Neural cell (in vitro differentiated cells): ENCODE data around the gene LHFPL6. TPM values are rescaled to one million over a fixed set of nuclear protein-coding genes. Genes with fewer than 3 reads are reported as not detected.

ENCODE experiments used
- H2AFZ ChIP-seq: fragments of 200-600, 300-800 bp; sonication (generic), shearing (Covaris generic); 2 replicates; pipeline ENCODE4 v1.6.0; 2014; ENCODE audit warnings: low read depth, mild to moderate bottlenecking, antibody characterized with exemption, low read length, moderate library complexity
- H3F3A ChIP-seq: fragments of 200-600 bp; shearing (Covaris generic); 2 replicates; pipeline ENCODE4 v1.6.1; 2016; ENCODE audit warnings: mild to moderate bottlenecking, moderate library complexity, mixed read lengths, antibody characterized with exemption, low read length; ENCODE audit not compliant: insufficient read depth, poor library complexity, severe bottlenecking
- H3K27ac ChIP-seq: fragments of 200-600, 300-800 bp; sonication (generic), shearing (Covaris generic); 2 replicates; pipeline ENCODE4 v1.5.1; 2014; ENCODE audit warnings: mild to moderate bottlenecking, low read length, moderate library complexity
- H3K27me3 ChIP-seq: fragments of 300-800, 200-600 bp; sonication (generic), shearing (Covaris generic); 2 replicates; pipeline ENCODE4 v1.6.0; 2014; ENCODE audit warnings: mild to moderate bottlenecking, low read depth, low read length, moderate library complexity; ENCODE audit not compliant: insufficient read depth
- H3K36me3 ChIP-seq: fragments of 300-800, 200-600 bp; sonication (generic), shearing (Covaris generic); 2 replicates; pipeline ENCODE4 v1.5.1; 2014; ENCODE audit warnings: mild to moderate bottlenecking, antibody characterized with exemption, low read length, moderate library complexity; ENCODE audit not compliant: insufficient read depth
- H3K4me2 ChIP-seq: fragments of 300-800, 200-600 bp; sonication (generic), shearing (Covaris generic); 2 replicates; pipeline ENCODE4 v1.6.0; 2014; ENCODE audit warnings: mild to moderate bottlenecking, low read length
- H3K4me3 ChIP-seq: fragments of 300-800, 200-600 bp; sonication (generic), shearing (Covaris generic); 2 replicates; pipeline ENCODE4 v1.5.1; 2014; ENCODE audit warnings: mild to moderate bottlenecking, low read length, moderate library complexity
- H3K79me2 ChIP-seq: fragments of 200-600 bp; shearing (Covaris generic); replicated peaks from 2 replicates; pipeline ENCODE4 v1.6.0; 2014; ENCODE audit warnings: mild to moderate bottlenecking, low read length, moderate library complexity; ENCODE audit not compliant: insufficient read depth
- H3K9ac ChIP-seq: fragments of 300-800, 200-600 bp; sonication (generic), shearing (Covaris generic); 2 replicates; pipeline ENCODE4 v1.6.1; 2016; ENCODE audit warnings: mild to moderate bottlenecking, low read length, mixed read lengths
- H3K9me2 ChIP-seq: fragments of 200-600 bp; shearing (Covaris generic); 2 replicates; pipeline ENCODE4 v1.6.1; 2016; ENCODE audit warnings: mild to moderate bottlenecking, low read length, mixed read lengths; ENCODE audit not compliant: insufficient read depth
- H3K9me3 ChIP-seq: fragments of 200-600, 300-800 bp; sonication (generic), shearing (Covaris generic); 2 replicates; pipeline ENCODE4 v1.6.1; 2016; ENCODE audit warnings: mild to moderate bottlenecking, mixed run types, low read length, moderate library complexity, mixed read lengths
- H4K20me1 ChIP-seq: fragments of 200-600 bp; shearing (Covaris generic); 2 replicates; pipeline ENCODE4 v1.6.1; 2016; ENCODE audit warnings: mild to moderate bottlenecking, mixed run types; ENCODE audit not compliant: insufficient read depth
- EP300 ChIP-seq: fragments of 450-650 bp; conservative IDR thresholded peaks from 2 replicates; pipeline ENCODE4 v1.6.1; 2014; ENCODE audit warnings: antibody characterized with exemption, mild to moderate bottlenecking, moderate library complexity; ENCODE audit not compliant: poor library complexity, severe bottlenecking
- EZH2 ChIP-seq: fragments of 200-600, 300-800 bp; shearing (Covaris generic), sonication (generic); IDR thresholded peaks from 2 replicates; pipeline ENCODE4 v1.6.1; 2014; ENCODE audit warnings: antibody characterized with exemption, low read length, borderline replicate concordance, mild to moderate bottlenecking; ENCODE audit not compliant: insufficient read depth, poor library complexity, severe bottlenecking
- MXI1 ChIP-seq: fragments of 450-650 bp; conservative IDR thresholded peaks from 2 replicates; pipeline ENCODE4 v1.6.1; 2014; ENCODE audit warnings: antibody characterized with exemption, mild to moderate bottlenecking; ENCODE audit not compliant: poor library complexity, severe bottlenecking
- POLR2AphosphoS5 ChIP-seq: IDR thresholded peaks from 2 replicates; pipeline ENCODE4 v1.6.1; 2012
- RAD21 ChIP-seq: fragments of 450-650 bp; conservative IDR thresholded peaks from 2 replicates; pipeline ENCODE4 v1.6.1; 2014; ENCODE audit warnings: antibody characterized with exemption, mild to moderate bottlenecking, moderate library complexity
- SMC3 ChIP-seq: fragments of 450-650 bp; conservative IDR thresholded peaks from 2 replicates; pipeline ENCODE4 v1.6.1; 2014; ENCODE audit warnings: antibody characterized with exemption, mild to moderate bottlenecking, moderate library complexity; ENCODE audit not compliant: poor library complexity
- TAF1 ChIP-seq: IDR thresholded peaks from 2 replicates; pipeline ENCODE4 v1.6.1; 2012; ENCODE audit warnings: low read depth
- polyA plus RNA-seq: library from polyadenylated mRNA; depleted of rRNA; stranded (reverse); fragments of >200 nt; gene quantifications from 2 replicates; pipeline ENCODE4 v1.2.3, GENCODE V29; 2014
- TF ChIP-seq, protein P1 (sequence below): fragments of 450-650 bp; IDR thresholded peaks from 2 replicates; pipeline ENCODE4 v1.5.1; 2014; ENCODE audit warnings: antibody characterized with exemption, mild to moderate bottlenecking, moderate library complexity; ENCODE audit not compliant: poor library complexity, severe bottlenecking
- TF ChIP-seq, protein P2 (sequence below): IDR thresholded peaks from 2 replicates; pipeline ENCODE4 v1.6.1; 2012; ENCODE audit warnings: borderline replicate concordance

Gene LHFPL6
- polyA plus RNA-seq, 1 donor from 2014 or later, result 36.3 TPM

DNA sequence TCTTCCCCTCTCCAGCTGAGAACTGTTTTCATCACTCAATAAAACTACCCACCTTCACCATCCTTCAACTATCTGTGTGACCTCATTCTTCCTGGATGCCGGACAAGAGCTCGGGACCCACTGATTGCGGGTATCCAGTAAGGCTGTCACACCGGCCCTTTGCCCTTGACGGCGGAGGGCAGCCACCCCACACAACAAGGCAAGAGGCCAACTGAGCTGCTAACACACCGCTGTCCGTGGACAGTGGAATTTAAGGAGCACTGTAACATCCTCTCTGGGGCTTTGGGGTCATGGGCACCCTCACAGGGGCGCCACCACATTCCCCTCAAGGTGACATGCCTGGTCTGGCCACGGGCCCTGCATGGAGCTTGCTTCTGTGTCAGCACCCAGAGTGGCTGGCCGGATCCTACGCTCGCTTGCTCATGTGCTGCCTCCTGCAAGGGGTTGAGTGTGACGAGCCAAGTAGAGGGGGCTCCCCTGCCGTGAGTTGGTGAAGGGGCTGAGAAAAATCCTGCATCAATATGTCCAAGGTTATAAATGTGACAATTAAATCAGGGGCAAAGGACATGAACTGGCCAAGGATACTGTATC is 31.4 kb downstream of the LHFPL6 start:
- Histone ChIP-seq H3K4me3 (no peak overlapping the region), H3K27ac (no peak overlapping the region), H3K4me2 (no peak overlapping the region), H3K9me3 (no peaks in the 10 kb centered on the region), H3K36me3 (no peaks in the 10 kb centered on the region), H3F3A (no peaks in the 10 kb centered on the region), H3K9ac (no peak overlapping the region), H4K20me1 (no peaks in the 10 kb centered on the region), H3K27me3 (no peaks in the 10 kb centered on the region), H2AFZ (no peak overlapping the region), H3K9me2 (no peaks in the 10 kb centered on the region), H3K79me2 (no peaks in the 10 kb centered on the region)
- TF ChIP-seq RAD21, result no peak
- TF ChIP-seq, protein P1, sequence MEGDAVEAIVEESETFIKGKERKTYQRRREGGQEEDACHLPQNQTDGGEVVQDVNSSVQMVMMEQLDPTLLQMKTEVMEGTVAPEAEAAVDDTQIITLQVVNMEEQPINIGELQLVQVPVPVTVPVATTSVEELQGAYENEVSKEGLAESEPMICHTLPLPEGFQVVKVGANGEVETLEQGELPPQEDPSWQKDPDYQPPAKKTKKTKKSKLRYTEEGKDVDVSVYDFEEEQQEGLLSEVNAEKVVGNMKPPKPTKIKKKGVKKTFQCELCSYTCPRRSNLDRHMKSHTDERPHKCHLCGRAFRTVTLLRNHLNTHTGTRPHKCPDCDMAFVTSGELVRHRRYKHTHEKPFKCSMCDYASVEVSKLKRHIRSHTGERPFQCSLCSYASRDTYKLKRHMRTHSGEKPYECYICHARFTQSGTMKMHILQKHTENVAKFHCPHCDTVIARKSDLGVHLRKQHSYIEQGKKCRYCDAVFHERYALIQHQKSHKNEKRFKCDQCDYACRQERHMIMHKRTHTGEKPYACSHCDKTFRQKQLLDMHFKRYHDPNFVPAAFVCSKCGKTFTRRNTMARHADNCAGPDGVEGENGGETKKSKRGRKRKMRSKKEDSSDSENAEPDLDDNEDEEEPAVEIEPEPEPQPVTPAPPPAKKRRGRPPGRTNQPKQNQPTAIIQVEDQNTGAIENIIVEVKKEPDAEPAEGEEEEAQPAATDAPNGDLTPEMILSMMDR, result no peak
- TF ChIP-seq POLR2AphosphoS5, result no peak
- TF ChIP-seq SMC3, result no peak
- TF ChIP-seq TAF1, result no peak
- no peak for TF ChIP-seq MXI1
- TF ChIP-seq, protein P2, sequence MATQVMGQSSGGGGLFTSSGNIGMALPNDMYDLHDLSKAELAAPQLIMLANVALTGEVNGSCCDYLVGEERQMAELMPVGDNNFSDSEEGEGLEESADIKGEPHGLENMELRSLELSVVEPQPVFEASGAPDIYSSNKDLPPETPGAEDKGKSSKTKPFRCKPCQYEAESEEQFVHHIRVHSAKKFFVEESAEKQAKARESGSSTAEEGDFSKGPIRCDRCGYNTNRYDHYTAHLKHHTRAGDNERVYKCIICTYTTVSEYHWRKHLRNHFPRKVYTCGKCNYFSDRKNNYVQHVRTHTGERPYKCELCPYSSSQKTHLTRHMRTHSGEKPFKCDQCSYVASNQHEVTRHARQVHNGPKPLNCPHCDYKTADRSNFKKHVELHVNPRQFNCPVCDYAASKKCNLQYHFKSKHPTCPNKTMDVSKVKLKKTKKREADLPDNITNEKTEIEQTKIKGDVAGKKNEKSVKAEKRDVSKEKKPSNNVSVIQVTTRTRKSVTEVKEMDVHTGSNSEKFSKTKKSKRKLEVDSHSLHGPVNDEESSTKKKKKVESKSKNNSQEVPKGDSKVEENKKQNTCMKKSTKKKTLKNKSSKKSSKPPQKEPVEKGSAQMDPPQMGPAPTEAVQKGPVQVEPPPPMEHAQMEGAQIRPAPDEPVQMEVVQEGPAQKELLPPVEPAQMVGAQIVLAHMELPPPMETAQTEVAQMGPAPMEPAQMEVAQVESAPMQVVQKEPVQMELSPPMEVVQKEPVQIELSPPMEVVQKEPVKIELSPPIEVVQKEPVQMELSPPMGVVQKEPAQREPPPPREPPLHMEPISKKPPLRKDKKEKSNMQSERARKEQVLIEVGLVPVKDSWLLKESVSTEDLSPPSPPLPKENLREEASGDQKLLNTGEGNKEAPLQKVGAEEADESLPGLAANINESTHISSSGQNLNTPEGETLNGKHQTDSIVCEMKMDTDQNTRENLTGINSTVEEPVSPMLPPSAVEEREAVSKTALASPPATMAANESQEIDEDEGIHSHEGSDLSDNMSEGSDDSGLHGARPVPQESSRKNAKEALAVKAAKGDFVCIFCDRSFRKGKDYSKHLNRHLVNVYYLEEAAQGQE, result no peak
- TF ChIP-seq EZH2, result no peak
- TF ChIP-seq EP300, result no peak

GRCh38 chr13:39567569-39567968 is 35.4 kb downstream of the LHFPL6 start:
- Histone ChIP-seq H4K20me1 (no peaks in the 10 kb centered on the region), H3K79me2 (peaks cover 13% of the 10 kb centered on the region), H3F3A (no peaks in the 10 kb centered on the region), H3K4me3 (no peak overlapping the region), H3K9ac (no peak overlapping the region), H3K4me2 (no peak overlapping the region), H3K36me3 (no peaks in the 10 kb centered on the region), H3K9me2 (no peaks in the 10 kb centered on the region), H3K9me3 (no peaks in the 10 kb centered on the region), H3K27me3 (no peaks in the 10 kb centered on the region), H2AFZ (no peak overlapping the region), H3K27ac (no peak overlapping the region)
- TF ChIP-seq POLR2AphosphoS5 (no peak), EP300 (no peak), RAD21 (no peak), MXI1 (no peak), TAF1 (no peak)
- TF ChIP-seq, protein P1, result no peak
